Kidney epithelial cell (primary cell): ENCODE data around the gene SRSF1. TPM values are rescaled to one million over a fixed set of nuclear protein-coding genes. Genes with fewer than 3 reads are reported as not detected.

Experiments used
- DNase-seq: peaks from one replicate; pipeline ENCODE4 v3.0.0-alpha.2; 2010; ENCODE audit warnings: low read depth
- H3K27me3 ChIP-seq: 2 replicates; pipeline ENCODE4 v1.6.0; 2011; ENCODE audit warnings: low read length; ENCODE audit not compliant: control insufficient read depth, insufficient read depth
- H3K36me3 ChIP-seq: 2 replicates; pipeline ENCODE4 v1.5.1; 2011; ENCODE audit warnings: low read length; ENCODE audit not compliant: control insufficient read depth, insufficient read depth
- H3K4me3 ChIP-seq: 2 replicates; pipeline ENCODE4 v1.5.1; 2011; ENCODE audit warnings: low read depth, mild to moderate bottlenecking, control low read depth, low read length
- total RNA-seq: library from RNA; depleted of rRNA; stranded (reverse); fragments of >200 nt; gene quantifications from 2 replicates; pipeline ENCODE4 v1.2.3, GENCODE V29; 2015
- TF ChIP-seq, protein P1 (sequence below): IDR thresholded peaks from 2 replicates; pipeline ENCODE4 v1.5.1; 2011; ENCODE audit warnings: mild to moderate bottlenecking, moderate library complexity, low read length, control low read depth, inconsistent platforms; ENCODE audit not compliant: insufficient read depth, poor library complexity, severe bottlenecking

The SRSF1 gene, protein sequence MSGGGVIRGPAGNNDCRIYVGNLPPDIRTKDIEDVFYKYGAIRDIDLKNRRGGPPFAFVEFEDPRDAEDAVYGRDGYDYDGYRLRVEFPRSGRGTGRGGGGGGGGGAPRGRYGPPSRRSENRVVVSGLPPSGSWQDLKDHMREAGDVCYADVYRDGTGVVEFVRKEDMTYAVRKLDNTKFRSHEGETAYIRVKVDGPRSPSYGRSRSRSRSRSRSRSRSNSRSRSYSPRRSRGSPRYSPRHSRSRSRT
- total RNA-seq, result 162 and 178 TPM in 2 replicates

GRCh38 chr17:58006924-58007780 is at the start of gene SRSF1:
Gene SRSF1 (minus strand): TSS chr17:58007246. CDS start chr17:58007137, 109 bp downstream.
- TF ChIP-seq, protein P1, sequence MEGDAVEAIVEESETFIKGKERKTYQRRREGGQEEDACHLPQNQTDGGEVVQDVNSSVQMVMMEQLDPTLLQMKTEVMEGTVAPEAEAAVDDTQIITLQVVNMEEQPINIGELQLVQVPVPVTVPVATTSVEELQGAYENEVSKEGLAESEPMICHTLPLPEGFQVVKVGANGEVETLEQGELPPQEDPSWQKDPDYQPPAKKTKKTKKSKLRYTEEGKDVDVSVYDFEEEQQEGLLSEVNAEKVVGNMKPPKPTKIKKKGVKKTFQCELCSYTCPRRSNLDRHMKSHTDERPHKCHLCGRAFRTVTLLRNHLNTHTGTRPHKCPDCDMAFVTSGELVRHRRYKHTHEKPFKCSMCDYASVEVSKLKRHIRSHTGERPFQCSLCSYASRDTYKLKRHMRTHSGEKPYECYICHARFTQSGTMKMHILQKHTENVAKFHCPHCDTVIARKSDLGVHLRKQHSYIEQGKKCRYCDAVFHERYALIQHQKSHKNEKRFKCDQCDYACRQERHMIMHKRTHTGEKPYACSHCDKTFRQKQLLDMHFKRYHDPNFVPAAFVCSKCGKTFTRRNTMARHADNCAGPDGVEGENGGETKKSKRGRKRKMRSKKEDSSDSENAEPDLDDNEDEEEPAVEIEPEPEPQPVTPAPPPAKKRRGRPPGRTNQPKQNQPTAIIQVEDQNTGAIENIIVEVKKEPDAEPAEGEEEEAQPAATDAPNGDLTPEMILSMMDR, result no peak

GRCh38 chr17:58056476-58056875 is 49.4 kb upstream of the SRSF1 start:
- Histone ChIP-seq H3K36me3 (no peaks in the 10 kb centered on the region), H3K27me3 (peaks cover 5% of the 10 kb centered on the region), H3K4me3 (no peak overlapping the region)
- no peak for DNase-seq
- TF ChIP-seq, protein P1, result no peak

More at GRCh38 chr17:58006924-58007780, at the start of gene SRSF1:
- Histone ChIP-seq H3K27me3 (no peaks in the 10 kb centered on the region), H3K36me3 (peaks cover 1% of the 10 kb centered on the region), H3K4me3 (peak within 1 kb of the TSS; percentile 94)
- DNase-seq, result peak; percentile 74

- H3K36me3 ChIP-seq, result no peaks in the 10 kb centered on the region
- TF ChIP-seq, protein P1, result no peak
- H3K4me3 ChIP-seq, result no peak overlapping the region
- no peaks in the 10 kb centered on the region for H3K27me3 ChIP-seq
- no peak for DNase-seq
These were observed 47.6 kb upstream of the SRSF1 start for GRCh38 chr17:58054641-58055040.

DNA sequence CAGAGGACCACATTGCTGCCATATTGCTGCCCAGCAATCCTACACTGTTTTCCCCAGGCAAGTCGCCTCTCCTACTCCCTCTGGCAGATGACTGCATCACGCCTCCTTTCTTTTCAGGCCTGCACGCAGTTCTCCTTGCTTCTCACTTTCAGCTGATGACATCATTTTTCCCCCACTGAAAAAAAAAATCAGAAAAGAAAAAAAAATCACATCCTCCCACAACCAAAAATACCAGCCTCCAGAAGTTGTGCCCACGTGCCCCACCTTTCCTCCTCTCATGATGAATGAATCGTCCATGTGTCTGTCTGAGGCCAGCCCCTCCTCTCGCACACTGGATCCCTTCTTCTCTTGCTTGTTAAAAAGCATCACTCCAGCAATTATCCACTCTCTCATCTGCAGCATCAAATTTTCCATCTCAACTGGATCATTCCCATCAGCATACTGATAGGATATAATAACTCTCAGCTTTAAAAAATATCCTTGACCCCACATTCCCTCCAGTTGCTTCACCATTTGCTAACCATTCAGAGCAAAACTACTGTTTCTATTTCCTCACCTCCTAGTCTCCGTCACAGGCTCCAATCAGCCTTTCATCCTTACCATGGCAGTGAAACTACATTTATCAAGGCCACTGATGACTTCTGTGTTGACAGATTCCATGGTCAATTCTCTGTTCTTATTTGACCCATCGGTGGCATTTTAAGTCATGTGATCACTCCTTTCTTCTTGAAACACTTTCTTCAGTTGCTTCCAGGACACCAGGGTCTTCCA is 46.1 kb upstream of the SRSF1 start:
- TF ChIP-seq, protein P1, result no peak
- DNase-seq, result no peak
- no peaks in the 10 kb centered on the region for H3K27me3 ChIP-seq
- no peak overlapping the region for H3K4me3 ChIP-seq
- no peaks in the 10 kb centered on the region for H3K36me3 ChIP-seq

DNA sequence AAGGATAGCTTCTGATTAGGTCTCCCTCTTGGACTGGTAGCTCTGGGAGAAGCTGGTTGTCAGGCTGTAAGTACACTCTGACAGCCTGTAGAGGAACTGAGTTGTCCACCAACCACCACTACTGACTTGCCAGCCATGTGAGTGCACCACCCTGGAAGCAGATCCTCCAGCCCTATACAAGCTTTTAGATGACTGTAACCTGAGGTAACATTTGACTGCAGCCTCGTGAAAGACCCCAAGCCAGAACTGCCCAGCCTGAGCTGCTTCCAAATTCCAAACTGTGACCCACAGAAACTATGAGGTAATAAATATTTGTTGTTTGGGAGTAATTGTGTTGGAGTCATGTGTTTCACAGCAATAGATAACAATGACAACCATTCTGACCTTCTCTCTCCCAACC is 45.4 kb upstream of the SRSF1 start:
- DNase-seq, result no peak
- TF ChIP-seq, protein P1, result no peak

More for the DNA sequence above, 45.4 kb upstream of the SRSF1 start:
- H3K4me3 ChIP-seq, result no peak overlapping the region
- H3K27me3 ChIP-seq, result no peaks in the 10 kb centered on the region
- H3K36me3 ChIP-seq, result no peaks in the 10 kb centered on the region
